Fibroblast of mammary gland (primary cell): ENCODE data around the gene ZNHIT2.

Experiments used
- DNase-seq: peaks from one replicate; pipeline ENCODE4 v3.0.0-alpha.2; 2010; ENCODE audit warnings: low read depth
- H3K4me3 ChIP-seq: 2 replicates; pipeline ENCODE4 v1.5.1; 2011; ENCODE audit warnings: low read depth, mild to moderate bottlenecking, low read length, moderate library complexity; ENCODE audit not compliant: control insufficient read depth
- CTCF ChIP-seq: conservative IDR thresholded peaks from 2 replicates; pipeline ENCODE4 v1.5.1; 2011; ENCODE audit warnings: low read depth, low read length, inconsistent platforms; ENCODE audit not compliant: control insufficient read depth, insufficient read depth

The ZNHIT2 gene

GRCh38 chr11:65108469-65109123 is 8.9 kb downstream of the ZNHIT2 start:
- TF ChIP-seq CTCF = no peak
- H3K4me3 ChIP-seq = no peak overlapping the region
- DNase-seq = no peak

DNA sequence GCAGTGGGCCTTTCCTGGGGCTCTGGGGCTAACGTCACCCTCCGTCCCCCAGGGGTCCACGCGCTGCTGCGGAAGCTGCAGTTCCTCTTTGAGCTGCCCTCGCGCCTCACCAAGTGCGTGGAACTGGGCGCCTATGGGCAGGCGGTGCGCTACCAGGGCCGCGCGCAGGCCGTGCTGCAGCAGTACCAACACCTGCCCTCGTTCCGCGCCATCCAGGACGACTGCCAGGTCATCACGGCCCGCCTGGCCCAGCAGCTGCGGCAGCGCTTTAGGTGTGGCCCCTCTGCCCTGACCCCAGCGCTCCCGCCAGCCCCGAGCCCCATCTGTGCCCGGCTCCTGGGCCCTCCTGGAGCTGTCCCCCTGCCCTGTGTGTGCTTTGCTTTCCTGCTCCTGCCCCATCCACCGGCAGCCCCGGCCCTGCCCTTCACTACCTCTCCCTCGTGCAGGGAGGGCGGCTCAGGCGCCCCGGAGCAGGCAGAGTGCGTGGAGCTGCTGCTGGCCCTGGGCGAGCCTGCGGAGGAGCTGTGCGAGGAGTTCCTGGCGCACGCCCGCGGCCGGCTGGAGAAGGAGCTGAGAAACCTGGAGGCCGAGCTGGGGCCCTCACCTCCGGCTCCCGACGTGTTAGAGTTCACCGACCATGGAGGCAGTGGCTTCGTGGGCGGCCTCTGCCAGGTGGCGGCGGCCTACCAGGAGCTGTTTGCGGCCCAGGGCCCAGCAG is 9.6 kb downstream of the ZNHIT2 start:
- H3K4me3 ChIP-seq = no peak overlapping the region
- DNase-seq = no peak
- no peak for TF ChIP-seq CTCF

DNA sequence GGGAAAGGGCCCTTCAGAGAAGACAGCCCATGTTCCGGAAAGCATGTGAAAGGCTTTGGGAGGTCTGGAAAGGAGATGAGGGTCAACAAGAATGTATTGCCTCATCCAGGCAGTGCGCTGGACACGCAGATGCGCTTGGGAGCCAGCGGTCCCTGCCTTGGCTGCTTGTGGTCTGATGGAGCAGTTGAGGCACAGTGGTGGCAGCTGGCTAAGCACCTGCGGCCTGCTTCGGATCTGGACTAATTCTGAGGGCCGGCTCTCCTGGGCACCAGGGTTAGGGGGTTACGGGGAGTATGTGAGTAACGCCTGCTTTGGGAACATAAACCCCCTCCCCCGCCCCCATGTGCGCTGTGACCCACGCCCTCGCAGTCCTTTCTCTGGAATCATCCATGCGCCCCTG is 10.4 kb downstream of the ZNHIT2 start:
- no peak overlapping the region for H3K4me3 ChIP-seq
- no peak for TF ChIP-seq CTCF
- no peak for DNase-seq

DNA sequence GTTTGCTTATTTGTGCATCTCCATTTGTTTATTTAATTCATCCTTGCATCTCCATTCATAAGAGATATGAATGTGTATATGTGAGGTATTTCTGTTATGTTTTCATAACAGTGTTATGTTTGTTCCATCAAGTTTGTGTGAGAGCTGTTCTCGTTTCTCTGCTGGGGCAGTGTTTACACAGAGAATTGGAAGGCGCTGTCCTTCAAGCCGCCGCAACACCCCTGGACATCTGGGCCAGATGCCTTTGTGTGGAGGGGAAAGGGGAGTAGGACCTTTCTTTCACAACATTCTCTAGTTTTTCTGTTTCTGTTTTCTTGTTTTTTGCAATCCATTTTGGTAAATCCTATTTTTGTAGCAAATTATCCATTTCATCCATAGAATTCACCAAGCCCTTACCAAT is 12.9 kb downstream of the ZNHIT2 start:
- no peak for TF ChIP-seq CTCF
- DNase-seq = no peak

DNA sequence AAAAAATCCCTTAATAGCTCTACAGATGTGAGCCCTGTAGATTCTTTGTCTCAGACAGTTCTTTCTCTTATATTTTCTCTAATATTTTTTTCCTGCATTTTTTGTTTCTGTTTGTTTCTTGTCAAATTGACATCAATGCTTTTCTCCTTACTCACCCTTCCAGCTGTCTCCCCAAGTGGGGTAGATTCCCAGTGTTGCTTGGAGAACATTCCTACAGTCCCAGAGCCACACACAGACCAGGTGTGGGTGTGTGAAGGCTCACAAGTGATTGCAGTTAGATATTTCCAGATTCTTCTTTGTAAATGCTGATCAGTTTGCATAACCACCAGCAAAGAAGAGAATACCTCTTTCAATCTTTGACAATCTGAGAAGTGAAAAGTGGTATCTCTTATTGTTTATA is 14.0 kb downstream of the ZNHIT2 start:
- H3K4me3 ChIP-seq = no peak overlapping the region
- no peak for TF ChIP-seq CTCF
- no peak for DNase-seq

More for the DNA sequence above, 12.9 kb downstream of the ZNHIT2 start:
- no peak overlapping the region for H3K4me3 ChIP-seq

- no peak overlapping the region for H3K4me3 ChIP-seq
- TF ChIP-seq CTCF = no peak
- DNase-seq = no peak
Measured at GRCh38 chr11:65102142-65103095, 15.1 kb downstream of the ZNHIT2 start.
